Nephron (organoid): ENCODE measurements around the gene P2RX3.

Source experiments
- H3K27ac Mint-ChIP-seq, 3 experiments: 2 replicates each; pipeline ENCODE4 v1.8.0; 2020; ENCODE audit warnings: mixed read lengths in 3 of 3, mild to moderate bottlenecking in 2 of 3, moderate library complexity in 1 of 3
- H3K27me3 Mint-ChIP-seq: 2 replicates; pipeline ENCODE4 v1.8.0; 2021; ENCODE audit warnings: low read depth, mild to moderate bottlenecking, moderate library complexity, mixed read lengths
- H3K36me3 Mint-ChIP-seq: 2 replicates; pipeline ENCODE4 v1.8.0; 2020; ENCODE audit warnings: low read depth, mixed read lengths
- H3K4me1 Mint-ChIP-seq: 2 replicates; pipeline ENCODE4 v1.8.0; 2020; ENCODE audit warnings: mixed read lengths
- H3K4me3 Mint-ChIP-seq, 3 experiments: 2 replicates each; pipeline ENCODE4 v1.8.0; 2020; ENCODE audit warnings: mild to moderate bottlenecking in 3 of 3, mixed read lengths in 3 of 3, moderate library complexity in 2 of 3
- H3K9me3 Mint-ChIP-seq: 2 replicates; pipeline ENCODE4 v1.8.0; 2020; ENCODE audit warnings: mixed read lengths
- TF ChIP-seq, protein P1 (sequence below), 3 experiments: fragments of 200-600 bp; sonication (generic); IDR thresholded peaks; one replicate each; pipeline ENCODE4 v1.5.0; 2021; ENCODE audit warnings: antibody characterized with exemption in 3 of 3; ENCODE audit not compliant: unreplicated experiment in 3 of 3

P2RX3 gene

DNA sequence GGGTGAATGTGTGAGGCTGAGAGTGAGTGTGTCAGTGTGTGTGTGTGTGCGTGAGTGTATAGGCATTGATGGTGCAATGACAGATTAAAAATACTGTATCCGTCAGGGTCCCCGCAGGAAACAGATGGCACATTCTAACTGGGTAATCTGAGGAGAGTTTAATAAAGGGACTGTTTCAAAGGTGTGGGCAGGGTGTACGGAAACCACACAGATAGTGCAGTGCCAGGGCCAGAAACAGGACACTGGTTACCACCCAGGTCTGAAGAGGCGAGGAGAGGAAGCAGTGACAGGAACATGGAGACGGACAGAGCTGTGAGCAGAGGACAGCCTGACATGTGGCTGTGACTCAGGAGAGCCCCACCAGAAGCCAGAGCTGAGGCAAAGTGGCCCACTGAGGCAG lies 16.5 kb downstream of the P2RX3 start:
- Mint-ChIP-seq H3K36me3 (peaks cover 5% of the 10 kb centered on the region), H3K27me3 (peaks cover 18% of the 10 kb centered on the region), H3K4me1 (peaks cover 43% of the 10 kb centered on the region), H3K27ac (no peak overlapping the region), H3K9me3 (peaks cover 3% of the 10 kb centered on the region), H3K4me3 (peak overlapping the region in 1 of 3 experiments; percentile 5)
- TF ChIP-seq, protein P1, sequence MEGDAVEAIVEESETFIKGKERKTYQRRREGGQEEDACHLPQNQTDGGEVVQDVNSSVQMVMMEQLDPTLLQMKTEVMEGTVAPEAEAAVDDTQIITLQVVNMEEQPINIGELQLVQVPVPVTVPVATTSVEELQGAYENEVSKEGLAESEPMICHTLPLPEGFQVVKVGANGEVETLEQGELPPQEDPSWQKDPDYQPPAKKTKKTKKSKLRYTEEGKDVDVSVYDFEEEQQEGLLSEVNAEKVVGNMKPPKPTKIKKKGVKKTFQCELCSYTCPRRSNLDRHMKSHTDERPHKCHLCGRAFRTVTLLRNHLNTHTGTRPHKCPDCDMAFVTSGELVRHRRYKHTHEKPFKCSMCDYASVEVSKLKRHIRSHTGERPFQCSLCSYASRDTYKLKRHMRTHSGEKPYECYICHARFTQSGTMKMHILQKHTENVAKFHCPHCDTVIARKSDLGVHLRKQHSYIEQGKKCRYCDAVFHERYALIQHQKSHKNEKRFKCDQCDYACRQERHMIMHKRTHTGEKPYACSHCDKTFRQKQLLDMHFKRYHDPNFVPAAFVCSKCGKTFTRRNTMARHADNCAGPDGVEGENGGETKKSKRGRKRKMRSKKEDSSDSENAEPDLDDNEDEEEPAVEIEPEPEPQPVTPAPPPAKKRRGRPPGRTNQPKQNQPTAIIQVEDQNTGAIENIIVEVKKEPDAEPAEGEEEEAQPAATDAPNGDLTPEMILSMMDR (IDR thresholded peaks at IDR 0.05; ENCODE audit: unreplicated experiment in 3 of 3): no peak

DNA sequence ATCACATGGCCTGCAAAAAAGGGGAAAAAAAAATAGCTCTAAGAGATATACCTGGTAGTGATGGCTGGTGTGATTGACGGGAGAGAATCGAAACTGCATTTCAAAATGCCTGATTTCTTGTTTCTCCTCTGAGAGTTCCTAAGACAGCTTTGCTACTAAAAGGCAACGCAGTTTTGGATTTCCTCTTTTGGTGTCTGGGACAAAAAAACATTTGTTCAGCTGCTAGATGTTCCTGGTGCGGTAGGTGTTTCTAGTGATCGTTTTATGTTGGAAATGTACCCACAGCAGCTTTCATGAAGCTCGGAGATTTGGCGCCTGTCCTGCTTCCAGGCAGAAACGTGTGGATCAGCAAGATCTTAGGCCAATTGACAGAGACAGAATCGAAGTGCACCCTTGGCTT lies 18.1 kb downstream of the P2RX3 start:
- TF ChIP-seq, protein P1 (IDR thresholded peaks at IDR 0.05; ENCODE audit: unreplicated experiment in 3 of 3): no peak
- Mint-ChIP-seq H3K27ac (no peak overlapping the region), H3K27me3 (peaks cover 18% of the 10 kb centered on the region)

DNA sequence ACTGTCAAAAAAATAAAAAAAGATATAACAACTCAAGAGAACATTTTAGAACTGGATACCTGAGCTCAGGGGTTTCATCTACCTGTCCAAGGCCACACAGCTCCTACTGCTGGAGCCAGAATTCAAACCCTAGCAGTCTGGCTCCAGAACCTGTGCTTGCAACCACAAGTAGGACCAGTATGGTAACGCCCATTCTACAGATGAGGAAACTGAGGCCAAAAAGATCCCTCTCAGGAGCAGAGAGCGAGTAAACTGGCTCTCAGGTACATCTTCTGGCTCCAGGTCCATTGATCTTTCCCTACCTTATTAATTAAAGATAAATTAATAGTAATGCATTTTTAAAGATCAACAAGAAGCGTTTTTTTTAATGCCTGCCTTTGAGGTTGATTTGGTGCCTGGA lies 19.2 kb downstream of the P2RX3 start:
- peaks cover 44% of the 10 kb centered on the region for H3K4me1 Mint-ChIP-seq
- TF ChIP-seq, protein P1 (IDR thresholded peaks at IDR 0.05; ENCODE audit: unreplicated experiment in 3 of 3): no peak
- H3K27me3 Mint-ChIP-seq: peaks cover 18% of the 10 kb centered on the region
- H3K9me3 Mint-ChIP-seq: no peaks in the 10 kb centered on the region
- H3K36me3 Mint-ChIP-seq: no peaks in the 10 kb centered on the region
- no peak overlapping the region for H3K27ac Mint-ChIP-seq
- H3K4me3 Mint-ChIP-seq: no peak overlapping the region

More for the DNA sequence above, 18.1 kb downstream of the P2RX3 start:
- Mint-ChIP-seq H3K36me3 (peaks cover 4% of the 10 kb centered on the region), H3K9me3 (peaks cover 3% of the 10 kb centered on the region), H3K4me3 (no peak overlapping the region), H3K4me1 (peaks cover 44% of the 10 kb centered on the region)

DNA sequence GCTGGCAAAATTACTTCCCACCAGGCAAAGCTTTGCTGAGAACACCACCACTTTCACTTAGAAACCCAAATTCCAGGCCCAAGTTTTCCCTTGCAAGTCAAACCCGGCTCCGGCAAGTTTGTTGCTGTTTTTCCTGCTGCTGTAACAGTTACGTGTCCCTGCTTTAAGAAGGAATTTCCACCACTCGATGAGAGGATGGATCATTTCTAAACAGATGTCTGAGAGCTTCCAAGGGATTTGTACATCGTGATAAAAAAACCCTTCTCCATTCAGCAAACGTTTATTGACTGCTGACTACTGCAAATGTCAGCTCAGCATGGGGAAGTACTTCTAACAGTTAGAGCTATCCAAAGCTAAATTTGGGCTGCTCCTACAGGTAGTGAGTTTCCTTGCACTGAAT lies 19.7 kb downstream of the P2RX3 start:
- H3K36me3 Mint-ChIP-seq: no peaks in the 10 kb centered on the region
- no peak overlapping the region for H3K4me3 Mint-ChIP-seq
- no peaks in the 10 kb centered on the region for H3K9me3 Mint-ChIP-seq
- peak overlapping the region in 1 of 3 experiments; percentile 4 for H3K27ac Mint-ChIP-seq
- TF ChIP-seq, protein P1 (IDR thresholded peaks at IDR 0.05; ENCODE audit: unreplicated experiment in 3 of 3): no peak
- H3K4me1 Mint-ChIP-seq: peaks cover 44% of the 10 kb centered on the region
- peaks cover 15% of the 10 kb centered on the region for H3K27me3 Mint-ChIP-seq

GRCh38 chr11:57358543-57358961 lies 20.4 kb downstream of the P2RX3 start:
- H3K4me1 Mint-ChIP-seq: peaks cover 37% of the 10 kb centered on the region
- H3K27ac Mint-ChIP-seq: peak overlapping the region in 1 of 3 experiments; percentile 62

DNA sequence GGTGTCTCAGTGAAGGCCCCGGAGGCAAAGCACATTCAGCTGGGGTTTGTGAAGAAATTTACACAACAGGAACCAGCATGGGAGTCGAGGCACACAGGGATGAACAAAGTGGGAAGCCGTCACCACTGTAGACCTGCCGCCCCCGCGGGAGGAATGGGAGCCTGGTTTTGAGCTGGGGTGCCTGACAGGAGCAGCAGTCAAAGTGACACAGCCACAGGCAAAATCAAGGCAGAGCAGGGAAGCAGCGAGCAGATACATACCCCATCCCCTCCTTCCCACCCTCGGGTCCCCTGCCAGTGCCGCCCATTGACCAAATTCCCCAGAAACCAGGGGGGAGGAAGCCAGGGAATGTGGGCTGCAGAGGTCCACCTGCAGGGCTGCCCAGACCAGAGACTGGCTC lies 20.8 kb downstream of the P2RX3 start:
- Mint-ChIP-seq H3K36me3 (no peaks in the 10 kb centered on the region), H3K27ac (peak overlapping the region in 1 of 3 experiments; percentile 62), H3K4me3 (peak overlapping the region in 1 of 3 experiments; percentile 25), H3K9me3 (no peaks in the 10 kb centered on the region), H3K27me3 (peaks cover 15% of the 10 kb centered on the region), H3K4me1 (peaks cover 33% of the 10 kb centered on the region)
- TF ChIP-seq, protein P1 (IDR thresholded peaks at IDR 0.05; ENCODE audit: unreplicated experiment in 3 of 3): no peak

More at GRCh38 chr11:57358543-57358961, 20.4 kb downstream of the P2RX3 start:
- H3K9me3 Mint-ChIP-seq: no peaks in the 10 kb centered on the region
- no peaks in the 10 kb centered on the region for H3K36me3 Mint-ChIP-seq
- TF ChIP-seq, protein P1 (IDR thresholded peaks at IDR 0.05; ENCODE audit: unreplicated experiment in 3 of 3): no peak
- peak overlapping the region in 1 of 3 experiments; percentile 25 for H3K4me3 Mint-ChIP-seq
- peaks cover 15% of the 10 kb centered on the region for H3K27me3 Mint-ChIP-seq
